ENCODE data around the gene OCSTAMP.

DNA sequence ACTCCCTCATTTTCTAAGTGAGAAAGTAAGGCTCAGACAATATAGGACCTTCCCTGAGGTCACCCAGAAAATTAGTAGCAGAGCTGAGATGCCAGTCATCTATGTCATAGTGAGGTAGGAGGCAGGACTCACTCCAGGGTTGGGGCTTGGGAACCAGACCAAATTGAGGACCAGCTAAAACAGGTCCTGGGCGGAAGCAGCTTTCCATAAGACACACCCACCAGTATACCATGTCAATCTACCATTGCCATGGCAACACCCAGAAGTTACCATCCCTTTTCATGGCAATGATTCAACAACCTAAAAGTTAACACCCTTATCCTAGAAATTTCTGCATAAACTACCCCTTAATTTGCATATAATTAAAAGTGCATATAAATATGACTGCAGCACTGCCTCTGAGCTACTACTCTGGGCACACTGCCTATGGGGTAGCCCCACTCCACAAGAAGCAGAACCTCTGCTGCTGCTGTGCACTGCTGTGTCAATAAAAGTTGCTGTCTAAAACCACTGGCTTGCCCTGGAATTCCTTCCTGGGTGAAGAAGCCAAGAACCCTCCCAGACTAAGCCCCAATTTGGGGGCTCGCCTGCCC, 30.3 kb upstream of the OCSTAMP start:
- TF ChIP-seq CTCF (IDR thresholded peaks at IDR 0.05; ENCODE audit: extremely low read depth in 1 of 2, insufficient read depth in 1 of 2, low read depth in 1 of 2, low read length in 2 of 2) (no peak), EZH2 (IDR thresholded peaks at IDR 0.05; ENCODE audit: borderline replicate concordance, low read depth, low read length, severe bottlenecking) (no peak), POLR2AphosphoS5 (IDR thresholded peaks at IDR 0.05; ENCODE audit: insufficient read depth, low read depth, low read length) (no peak), POLR2A (IDR thresholded peaks at IDR 0.05; ENCODE audit: low read depth, low read length) (no peak)

Measured in endothelial cell of umbilical vein (primary cell).